Activated CD4-positive, alpha-beta T cell treated with anti-CD3 and anti-CD28 coated beads, Interleukin-2, amount 50 U/mL, for 48 hours (primary cell): ENCODE results near the gene MAT2A.

Experiments
- DNase-seq, 2 experiments: peaks; one replicate each; pipeline ENCODE4 v3.0.0-alpha.2; 2020

MAT2A gene

DNA sequence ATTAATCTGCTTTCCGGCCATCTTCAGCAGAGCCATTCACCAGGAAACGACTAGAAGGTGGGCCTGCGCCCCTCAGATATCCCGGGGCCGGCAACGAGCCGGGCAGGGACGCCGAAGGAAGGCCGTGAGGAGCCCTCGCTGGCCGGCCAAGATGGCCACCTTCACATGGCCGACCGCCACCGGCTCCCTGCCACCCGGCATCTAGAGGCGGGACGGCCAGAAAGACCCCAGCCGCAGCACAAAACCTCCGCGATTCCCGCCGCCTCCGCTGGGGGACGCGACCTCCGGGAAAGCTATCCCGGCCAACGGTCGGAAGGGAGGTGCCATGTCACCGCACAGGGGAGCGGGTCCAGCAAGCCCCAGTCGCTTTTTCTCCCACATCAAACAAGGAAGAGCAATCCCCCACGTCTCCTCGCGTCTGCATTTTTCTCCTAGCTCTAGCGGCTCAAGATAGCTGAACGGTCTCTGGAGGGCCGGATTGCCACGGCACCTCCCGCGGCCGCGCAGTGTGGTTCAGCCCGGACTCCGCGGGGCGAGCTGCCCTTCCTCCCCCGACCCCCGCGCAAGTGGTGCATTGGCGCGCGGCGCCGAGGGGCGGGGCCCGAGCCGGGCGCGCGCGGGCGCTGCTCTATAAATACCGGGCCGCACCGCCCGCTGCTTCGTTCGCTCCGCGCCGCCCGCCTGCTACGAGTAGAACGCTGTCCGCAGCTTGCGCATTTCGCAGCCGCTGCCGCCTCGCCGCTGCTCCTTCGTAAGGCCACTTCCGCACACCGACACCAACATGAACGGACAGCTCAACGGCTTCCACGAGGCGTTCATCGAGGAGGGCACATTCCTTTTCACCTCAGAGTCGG, at the start of gene MAT2A:
Gene MAT2A (plus strand): TSS at position 662 of the 854 bp plus-strand sequence. CDS start 120 bp downstream, at position 782.
- DNase-seq = peak; percentile 94 to 95

DNA sequence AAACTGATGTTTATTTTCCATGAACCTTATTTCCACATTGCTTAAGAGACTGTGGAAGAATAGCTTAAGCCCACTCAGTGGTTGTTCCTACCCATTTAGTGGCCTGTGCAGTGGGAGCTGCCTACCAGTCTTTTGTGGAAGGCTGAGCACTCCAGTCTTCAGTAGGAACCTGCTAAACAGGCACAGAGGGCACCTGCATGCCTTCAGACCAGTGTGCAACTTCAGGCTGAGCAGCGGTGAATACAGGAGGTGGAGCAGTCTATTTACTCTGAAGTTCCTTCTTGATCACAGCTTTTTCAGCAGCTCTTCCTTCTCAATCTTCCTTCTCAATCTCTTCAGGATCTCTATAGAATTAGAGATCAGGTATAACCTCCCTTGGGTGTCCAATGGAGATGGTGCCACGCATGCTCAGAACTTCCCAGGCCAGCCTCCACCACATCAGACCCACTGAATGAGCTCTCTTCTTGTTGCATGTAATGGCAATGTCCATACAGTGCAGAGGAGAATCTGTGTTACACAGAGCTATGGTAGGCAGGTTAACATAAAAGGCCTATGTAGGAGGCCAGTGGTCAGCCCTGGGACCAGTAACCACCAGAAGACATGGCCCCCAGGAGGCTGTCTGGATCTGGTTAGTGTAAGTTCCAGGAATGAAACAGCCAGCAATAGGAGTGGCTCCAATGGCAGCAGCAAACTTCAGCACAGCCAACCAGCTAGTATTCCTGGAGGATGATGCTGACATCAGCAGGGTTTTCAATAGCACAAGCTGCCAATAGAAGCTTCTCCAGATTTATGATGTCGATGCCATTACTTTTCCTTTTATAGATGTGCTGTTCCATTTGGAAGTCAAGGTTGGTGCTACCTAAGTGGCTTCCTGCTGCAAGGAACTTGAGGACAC, 47.9 kb upstream of the MAT2A start:
- no peak for DNase-seq

DNA sequence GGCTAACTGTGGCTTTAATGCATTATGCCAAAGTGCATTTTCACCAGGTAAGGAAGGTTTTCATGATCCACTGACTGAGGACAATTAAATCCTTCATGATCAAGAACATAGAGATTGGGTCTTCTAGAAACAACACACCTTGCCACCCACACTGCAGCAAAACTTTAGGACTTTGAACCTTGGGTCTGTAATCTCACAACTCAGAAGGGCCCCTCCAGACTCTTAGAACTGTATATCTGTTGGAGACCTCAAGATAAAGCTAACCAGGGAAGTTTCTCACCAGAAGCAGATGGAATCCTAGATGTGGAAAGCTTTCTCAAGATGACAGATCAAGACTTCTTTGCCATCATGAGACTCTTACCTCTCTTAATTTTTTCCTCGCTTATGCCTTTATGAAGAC, 42.5 kb upstream of the MAT2A start:
- no peak for DNase-seq

DNA sequence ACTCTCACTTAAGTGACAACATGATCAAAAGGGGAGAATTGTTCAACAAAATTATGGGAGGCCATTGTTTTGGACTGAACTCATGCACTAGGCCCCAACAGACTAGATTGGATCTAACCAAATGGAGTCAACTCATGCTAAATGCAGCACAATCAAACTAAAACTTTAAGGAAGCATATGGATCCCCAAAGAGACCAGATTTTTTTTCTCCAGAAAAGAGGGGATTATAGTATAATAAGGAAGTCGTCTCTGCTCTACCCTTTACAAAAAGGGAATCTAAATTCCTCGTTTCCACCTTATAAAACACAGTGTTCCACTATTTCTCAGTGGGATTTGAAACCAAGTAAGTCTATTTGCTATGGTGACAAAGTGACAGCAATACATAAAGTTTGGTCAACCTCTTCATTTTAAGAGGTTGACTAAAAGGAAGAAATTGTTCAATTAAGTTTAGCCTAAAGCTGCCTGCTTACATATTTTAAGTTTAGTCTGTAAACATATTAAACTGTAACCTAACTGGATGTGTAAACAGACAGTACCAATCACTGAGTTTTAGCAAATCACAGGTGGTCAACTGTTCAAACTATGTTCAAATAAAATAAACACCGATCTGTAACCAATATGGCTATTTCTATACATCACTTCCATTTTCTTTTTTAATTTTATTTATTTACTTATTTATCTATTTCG, 40.9 kb upstream of the MAT2A start:
- no peak for DNase-seq

DNA sequence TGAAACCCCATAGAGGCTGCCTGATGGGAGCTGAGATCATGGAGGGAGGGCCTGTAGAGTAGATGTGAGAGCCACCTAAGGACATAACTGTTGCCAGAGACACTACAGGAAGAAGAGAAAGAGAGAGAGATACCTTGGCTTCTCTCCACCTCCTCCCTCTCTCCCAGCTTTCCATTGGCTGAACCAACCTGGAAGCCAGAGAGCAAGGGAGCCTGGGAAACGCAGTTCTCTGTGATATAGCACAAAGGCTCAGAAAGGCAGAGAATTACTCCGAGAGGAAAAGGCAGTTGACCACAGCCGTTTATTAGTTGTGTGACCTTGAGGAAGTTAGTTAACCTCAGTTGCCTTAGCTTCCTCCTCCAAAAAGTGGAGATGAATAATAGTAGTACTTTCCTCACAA, 37.7 kb upstream of the MAT2A start:
- DNase-seq = no peak

DNA sequence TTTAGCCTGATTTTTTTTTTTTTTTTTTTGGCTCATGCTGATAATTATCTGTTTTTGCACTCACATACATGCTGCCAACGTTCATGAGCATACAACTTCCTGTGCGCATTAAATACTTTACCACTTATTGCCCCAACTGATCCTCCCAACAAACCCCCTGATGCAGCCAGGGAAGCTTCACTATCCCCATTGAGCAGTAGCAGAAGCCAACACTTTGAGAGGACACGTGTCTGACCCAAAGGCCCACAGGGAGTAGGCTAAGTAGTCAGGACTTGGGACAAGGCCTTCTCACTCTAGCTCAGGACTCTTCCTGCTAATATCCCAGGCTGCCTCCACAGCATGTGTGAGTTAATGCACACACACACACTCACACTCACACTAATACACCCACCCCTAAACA, 36.2 kb upstream of the MAT2A start:
- DNase-seq = no peak

DNA sequence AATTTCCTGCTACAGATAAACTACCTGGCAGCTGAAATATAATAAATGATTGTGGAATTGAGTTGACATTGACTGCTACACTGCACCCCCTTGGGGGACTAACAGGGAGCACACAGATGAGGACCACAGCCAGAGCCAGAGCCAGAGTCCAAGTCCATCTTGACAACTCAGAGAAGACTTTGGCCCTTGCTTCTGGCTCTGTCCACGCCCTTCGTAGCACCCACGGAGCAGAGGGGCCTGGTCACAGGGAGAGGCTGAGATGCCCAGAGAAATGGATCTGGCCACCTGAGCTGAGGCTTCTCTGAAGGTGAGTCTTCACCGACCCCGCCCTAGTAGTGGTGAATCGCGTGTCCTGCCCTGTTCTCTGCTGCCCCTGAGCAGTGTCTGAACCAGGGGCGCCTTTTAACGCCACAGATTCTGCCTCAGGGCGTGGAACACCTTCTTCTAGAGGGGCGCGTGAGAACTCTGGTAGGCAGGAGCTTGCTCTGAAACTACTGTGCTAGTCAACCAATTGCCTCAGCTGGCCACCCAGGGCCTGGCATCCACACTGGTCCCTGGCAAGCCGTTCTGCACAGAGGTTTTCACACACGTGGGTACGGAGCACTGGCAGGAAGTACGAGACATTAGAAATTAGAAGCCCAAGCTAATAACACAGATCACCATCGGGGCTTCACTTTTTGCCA, 35.7 kb upstream of the MAT2A start:
- no peak for DNase-seq

DNA sequence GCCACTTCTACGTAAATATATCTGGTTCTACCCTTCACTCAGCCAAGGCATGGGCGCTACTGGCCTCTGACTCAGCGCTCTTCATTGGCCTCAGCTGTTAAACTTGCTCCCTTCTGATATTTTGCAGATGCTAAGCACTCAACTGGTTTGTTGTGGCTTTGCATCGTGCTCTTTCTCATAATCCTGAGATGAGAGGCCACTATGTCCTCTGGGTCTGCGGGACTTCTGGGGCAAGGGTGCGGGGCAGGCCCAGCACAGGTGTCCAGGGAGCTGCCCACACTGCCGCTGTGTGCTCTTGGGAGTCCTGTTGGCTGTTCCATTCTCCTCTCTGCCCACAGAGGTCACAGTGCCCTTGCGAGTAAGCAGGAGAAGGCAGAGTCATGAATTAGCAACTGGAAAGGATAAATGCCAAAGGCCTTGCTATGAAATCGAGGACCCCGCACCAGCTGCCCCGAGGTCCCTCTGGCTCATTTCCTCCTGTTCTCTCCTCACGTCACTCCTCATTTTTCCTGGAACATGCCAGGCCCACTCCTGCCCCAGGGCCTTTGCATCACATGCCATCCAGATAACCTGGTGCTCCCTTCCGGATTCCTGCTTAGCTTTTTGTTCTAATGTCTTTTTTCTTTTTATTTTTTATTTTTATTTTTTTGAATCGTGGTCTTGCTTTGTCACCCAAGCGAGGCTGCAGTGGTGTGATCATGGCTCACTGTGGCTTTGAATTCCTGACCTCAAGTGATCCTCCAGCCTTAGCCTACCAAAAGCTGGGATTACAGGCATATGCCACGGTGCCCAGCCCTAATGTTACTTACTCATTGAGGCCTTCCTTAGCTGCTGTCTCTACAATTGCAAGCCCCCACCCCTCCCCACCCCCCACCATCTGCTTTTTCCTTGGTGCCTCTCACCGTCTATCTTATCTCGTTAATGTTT, 34.9 kb upstream of the MAT2A start:
- DNase-seq = no peak

DNA sequence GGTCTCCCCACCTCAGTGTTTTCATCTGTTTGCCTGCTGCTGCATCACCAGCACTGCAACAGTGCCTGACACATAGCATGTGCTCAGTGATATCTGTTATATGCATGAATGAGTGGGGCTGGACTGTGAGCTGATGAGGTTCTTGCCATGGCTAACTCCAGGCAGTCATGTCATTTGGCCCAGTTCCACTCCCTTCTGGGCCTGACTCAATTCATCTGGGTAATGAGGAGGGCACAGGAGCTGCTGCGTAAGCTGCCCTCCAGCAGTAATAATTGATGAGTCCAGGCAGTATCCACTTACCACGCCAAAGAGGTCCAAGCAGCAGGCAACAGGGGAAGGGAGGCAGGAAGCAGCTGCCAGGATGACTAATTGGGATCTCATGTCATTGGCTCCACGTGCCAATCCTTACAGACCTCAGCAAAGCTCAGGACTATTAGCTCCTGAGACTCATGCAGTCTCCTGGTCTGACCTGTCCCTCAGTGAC, 34.1 kb upstream of the MAT2A start:
- DNase-seq = no peak

DNA sequence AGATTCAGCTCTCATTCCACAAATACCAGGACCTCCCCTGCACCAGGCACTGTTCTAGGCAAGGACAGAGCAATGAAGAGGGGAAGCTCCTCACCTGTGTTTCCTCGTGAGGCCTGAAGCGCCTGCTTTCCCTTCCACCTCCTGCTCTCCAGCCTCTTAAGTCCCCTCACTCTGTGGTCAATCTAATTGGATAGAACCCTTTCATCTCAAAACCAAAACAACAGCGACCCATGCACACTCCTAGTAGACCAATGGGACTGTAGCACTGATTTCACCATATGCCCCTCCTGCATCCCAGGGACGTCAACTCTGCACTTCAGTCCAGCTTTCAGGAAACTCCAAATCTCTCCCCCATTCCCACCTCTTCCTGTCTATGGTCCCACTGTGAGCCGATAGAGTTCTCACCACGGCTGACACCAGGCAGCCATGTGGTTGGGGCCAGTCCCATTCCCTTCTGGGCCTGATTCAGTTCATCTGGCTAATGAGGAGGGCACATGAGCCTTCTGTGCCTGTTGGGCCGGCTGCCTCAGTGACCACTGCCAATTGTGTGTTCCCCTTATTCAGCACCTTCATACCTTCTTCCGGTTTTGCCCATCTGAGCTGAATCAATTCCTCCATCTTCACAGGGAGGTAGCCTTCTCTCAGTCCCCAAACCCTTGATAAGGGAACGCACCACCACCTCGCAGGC, 33.3 kb upstream of the MAT2A start:
- no peak for DNase-seq

DNA sequence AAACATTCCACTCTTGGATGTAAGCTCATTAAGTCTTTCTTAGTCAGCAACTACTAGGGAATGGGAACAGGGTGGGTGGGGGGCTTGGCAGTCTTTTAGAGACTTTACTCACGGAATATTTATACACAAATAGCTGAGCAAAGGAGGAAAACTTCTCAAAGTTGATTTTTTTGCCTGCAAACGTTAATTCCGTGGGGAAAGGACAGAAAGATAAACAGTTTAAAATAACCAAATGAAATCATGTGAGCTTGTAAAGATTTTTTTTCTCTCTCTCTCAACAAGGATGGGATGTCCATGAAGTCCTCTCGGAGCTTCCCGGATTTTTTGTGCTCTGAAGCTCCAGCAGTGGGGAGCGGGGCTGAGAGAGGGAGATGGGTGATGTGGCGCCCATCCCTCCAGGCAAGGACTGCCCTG, 32.2 kb upstream of the MAT2A start:
- DNase-seq = no peak

DNA sequence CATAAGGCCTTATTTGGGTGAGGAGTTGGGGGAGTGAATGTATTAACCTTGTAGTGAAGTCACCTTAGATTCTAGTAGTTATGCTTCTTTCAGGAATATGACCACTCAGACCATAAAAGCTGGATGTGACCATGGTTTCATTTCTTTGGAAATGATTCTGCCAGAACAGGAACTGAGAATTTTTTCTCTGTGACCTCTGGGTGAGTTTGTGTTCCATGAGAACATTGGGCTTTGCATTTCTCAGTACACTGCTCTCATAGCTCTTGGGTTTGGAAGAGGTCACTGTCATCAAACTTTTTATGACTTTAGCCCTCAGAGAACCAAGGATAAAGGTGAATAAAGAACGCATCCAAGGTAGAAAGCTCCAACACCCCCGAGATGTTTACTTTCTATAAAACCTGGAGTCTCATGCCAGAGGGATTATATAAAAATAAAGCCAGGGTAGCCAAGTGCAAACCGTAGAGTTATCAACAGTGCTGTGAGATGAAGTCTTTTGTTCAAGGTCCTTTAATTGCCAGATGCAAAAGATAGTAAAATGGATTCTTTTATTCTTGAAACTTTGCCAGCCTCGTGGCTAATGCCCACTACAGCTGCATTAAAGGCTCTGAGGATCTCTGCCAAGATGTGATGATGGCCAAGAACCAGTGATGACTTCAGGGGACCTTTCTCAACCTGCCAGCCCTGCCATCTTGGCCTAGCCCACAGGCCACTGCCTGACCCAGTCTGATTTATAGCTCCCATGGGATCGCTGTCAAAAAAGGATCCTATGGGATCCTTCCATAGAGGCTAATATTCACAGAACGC, 27.8 kb upstream of the MAT2A start:
- no peak for DNase-seq

DNA sequence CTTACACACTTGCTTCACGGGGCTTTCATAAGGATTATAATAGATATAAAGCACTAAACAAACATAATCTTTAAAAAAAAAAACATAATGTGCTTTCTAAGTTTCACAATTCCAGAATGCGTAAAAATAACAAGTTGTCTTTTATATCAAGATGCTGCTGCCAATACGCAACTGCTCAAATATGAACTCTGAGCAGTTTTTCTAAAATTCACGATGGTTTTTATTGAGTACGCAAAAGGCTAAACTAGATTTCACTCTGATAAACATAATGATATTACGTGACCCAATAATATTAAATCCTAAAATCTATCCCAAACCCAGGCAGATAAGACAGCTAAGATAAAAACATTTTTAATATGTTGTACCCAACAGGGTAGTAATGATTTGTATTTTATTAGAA, 24.6 kb upstream of the MAT2A start:
- no peak for DNase-seq

DNA sequence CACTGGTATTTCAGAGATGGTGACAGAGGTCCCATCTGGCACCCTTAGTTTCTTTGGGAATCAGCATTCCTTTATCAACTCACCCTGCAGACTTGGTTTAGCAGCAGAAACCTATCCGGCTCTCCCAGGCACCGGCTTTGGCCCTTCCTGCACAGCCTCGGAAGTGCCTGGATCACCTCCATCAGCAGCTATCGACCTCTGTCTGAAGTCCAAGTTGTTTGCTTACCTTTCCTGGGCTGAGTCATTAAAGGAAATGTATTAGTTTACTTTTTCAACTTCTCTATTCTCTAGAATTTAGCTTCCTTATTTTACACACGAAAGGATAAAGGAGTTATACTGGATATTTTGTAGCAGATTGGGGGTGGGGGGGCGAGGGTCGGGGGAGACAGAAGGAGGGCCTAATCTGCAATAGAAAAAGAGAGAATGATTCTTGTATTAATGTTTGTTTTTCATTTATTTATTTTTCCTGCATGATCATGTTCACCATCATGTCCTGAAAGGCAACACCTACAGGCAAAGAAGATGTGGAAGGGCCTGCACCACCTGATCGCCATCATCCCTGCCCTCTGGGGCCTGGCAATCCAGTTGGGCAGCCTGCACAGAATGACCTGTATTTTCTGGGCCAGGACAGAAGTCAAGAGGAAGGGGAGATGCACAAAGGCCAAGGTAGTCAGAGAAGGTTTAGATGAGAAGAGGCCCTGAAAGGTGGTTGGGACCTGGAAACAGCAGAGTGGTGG, 22.1 kb upstream of the MAT2A start:
- no peak for DNase-seq

DNA sequence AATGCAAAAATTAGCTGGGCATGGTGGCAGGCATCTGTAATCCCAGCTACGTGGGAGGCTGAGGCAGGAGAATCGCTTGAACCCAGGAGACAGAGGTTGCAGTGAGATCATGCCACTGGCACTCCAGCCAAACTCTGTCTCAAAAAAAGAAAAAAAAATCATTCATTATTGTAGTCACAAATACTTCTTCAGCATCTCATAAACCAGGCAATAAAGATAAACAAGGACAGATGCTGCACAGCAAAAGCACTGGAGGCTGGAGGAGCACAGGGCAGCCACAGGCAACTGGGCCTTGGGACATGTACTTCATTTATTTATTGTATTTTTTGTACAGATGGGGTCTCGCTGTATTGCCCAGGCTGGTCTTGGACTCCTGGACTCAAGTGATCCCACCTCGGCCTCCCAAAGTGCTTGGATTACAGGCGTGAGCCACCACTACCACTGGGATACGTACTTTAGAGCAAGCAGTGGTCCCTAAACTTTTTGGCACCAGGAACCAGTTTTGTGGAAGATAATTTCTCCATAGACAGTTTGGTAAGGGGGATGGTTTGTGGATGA, 16.8 kb upstream of the MAT2A start:
- DNase-seq = no peak

DNA sequence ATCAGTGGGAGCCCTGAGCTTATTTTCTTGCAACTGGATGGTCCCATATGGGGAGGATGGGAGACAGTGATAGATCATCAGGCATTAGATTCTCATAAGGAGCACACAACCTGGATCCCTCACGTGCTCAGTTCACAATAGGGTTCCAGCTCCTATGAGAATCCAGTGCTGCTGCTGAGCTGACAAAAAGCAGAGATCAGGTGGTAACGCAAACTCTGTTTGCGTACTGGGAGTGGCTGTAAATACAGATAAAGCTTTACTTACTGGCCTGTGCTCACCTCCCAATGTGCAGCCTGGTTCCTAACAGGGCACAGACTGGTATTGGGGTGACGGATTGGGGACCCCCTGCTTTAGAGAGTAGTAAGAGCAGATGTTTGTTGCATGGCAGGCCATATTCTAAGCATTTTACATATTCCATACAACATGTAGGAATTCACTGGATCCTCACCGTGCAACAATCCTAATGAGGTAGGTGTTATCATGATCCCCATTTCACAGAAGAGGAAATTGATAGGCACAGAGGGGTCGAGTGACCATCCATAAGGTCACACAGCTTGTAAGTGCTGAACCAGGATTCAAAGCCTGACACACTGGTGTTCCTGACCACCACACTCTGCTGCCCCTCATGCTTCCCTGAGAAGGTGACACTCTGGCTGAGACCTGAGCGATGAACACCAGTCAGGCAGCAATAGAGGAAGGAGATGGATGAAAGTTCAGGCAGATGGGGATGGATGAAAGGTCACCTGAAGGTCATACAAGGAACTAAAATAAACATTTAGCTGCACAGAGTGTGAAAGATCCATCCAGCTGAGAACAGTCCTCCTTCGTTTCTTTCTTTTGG, 15.7 kb upstream of the MAT2A start:
- DNase-seq = no peak

DNA sequence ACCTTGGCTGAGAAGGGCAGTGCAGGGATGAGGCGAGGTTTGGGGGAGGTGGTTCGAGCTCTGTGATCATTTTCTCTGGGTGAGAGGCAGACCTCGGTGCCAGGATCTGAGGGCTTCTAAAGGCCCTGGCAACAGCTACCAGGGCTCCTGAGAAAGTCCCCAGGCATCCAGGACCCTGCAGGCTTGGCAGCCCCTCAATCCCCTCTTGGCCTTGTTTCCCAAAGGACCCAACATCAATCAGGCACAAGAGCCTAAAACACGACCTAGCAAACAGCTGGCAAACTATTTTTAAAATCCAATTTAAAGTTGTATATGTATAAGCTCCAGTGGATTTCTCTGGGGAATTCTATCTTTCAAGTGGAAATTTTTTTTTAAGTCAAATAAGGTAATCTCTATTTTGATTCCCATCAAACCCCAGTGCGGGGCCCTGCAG, 15.0 kb upstream of the MAT2A start:
- no peak for DNase-seq
